Activated CD4-positive, alpha-beta T cell treated with anti-CD3 and anti-CD28 coated beads, Interleukin-2, amount 50 U/mL, for 48 hours (primary cell): Measurements from ENCODE around the gene SPRED1.

ENCODE experiments used
- DNase-seq, 2 experiments: peaks; one replicate each; pipeline ENCODE4 v3.0.0-alpha.2; 2020

SPRED1 gene

GRCh38 chr15:38285456-38285855, 32.8 kb downstream of the SPRED1 start:
- no peak for DNase-seq

DNA sequence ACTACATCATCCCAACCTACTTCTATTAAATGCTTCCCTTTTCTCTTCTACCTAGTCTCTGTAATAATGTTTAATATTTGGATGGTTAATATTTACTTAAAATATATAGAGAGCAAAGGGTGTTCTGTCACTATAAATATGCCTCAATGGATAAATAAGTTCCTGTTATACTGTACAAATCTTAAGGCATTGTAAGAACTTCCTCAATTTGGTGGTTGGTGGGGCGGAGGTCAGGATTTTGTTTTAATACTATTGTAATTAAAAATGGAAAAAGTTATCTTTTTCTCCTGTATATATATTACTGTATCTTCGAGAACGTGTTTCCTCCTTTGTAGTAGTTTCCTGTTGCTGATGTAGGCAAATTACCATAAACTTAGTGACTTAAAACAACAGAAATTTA, 41.5 kb downstream of the SPRED1 start:
- no peak for DNase-seq

DNA sequence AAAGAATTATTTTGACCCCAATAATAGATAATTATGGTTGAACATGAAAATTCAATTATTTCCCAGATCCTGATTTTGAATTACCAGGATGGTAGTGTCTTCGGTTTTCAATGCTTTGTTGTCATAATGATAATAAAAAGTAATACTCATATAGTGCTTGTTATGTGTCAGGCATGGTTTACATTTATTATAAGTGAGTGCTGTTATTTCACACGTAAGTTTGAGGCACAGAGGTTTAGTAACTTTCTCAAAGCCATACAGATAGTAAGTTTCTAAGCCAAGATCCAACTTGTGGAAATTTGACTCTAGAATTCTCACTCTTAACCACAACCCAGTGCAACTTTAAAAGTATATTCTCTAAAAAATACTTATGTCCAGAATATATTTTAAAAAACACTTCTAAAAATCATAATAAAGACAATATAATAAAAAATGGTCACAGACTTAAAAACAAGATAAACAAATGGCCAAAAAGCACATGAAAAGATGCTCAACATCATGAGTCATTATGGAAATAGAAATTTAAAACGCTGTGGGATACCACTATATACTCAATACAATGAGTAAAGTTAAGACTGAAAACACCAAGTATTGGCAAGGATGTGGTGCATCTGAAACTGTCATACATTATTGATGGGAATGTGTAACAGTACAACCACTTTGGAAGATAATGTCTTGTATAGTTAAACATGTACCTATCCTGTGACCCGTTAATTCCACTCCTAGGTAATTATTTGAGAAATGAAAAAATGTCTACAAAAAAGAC, 45.2 kb downstream of the SPRED1 start:
- no peak for DNase-seq

GRCh38 chr15:38299216-38299615, 46.6 kb downstream of the SPRED1 start:
- DNase-seq = no peak

- DNase-seq = no peak
Observed at GRCh38 chr15:38300395-38300794, 47.8 kb downstream of the SPRED1 start.

DNA sequence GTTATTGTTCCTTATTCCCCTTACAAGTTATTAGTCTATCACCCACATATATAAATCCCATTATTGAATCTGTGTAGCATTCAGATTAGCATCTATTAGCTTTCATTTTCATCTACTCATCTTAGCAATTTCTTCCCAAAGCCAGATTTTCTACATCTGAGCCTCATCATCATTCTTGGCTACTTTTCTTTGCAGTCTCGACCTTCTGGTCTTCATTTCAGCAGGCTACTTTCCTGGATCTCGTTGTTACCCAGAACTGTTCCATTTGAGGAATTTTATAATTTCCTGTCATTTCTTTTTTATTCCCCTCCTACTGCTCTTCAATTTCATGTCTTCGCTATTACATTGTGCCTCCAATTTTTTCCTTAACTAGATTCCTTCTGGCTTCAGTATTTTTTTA, 51.8 kb downstream of the SPRED1 start:
- no peak for DNase-seq

DNA sequence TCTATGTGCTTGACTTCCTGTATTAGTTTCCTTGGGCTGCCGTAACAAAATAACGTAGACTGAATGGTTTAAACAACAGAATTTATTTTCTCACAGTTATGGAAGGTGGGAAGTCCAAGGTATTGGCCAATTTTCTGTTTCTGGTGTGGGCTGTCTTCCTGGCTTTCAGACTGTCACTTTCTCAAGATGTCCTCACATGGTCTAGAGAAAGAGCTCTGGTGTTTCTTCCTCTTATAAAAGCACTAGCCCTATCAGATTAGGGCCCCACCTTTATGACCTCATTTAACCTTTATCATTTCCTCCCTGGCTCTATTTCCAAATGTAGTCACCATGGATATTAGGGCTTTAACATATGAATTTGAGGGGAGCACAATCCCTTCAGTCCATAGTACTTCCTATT, 54.6 kb downstream of the SPRED1 start:
- DNase-seq = no peak

DNA sequence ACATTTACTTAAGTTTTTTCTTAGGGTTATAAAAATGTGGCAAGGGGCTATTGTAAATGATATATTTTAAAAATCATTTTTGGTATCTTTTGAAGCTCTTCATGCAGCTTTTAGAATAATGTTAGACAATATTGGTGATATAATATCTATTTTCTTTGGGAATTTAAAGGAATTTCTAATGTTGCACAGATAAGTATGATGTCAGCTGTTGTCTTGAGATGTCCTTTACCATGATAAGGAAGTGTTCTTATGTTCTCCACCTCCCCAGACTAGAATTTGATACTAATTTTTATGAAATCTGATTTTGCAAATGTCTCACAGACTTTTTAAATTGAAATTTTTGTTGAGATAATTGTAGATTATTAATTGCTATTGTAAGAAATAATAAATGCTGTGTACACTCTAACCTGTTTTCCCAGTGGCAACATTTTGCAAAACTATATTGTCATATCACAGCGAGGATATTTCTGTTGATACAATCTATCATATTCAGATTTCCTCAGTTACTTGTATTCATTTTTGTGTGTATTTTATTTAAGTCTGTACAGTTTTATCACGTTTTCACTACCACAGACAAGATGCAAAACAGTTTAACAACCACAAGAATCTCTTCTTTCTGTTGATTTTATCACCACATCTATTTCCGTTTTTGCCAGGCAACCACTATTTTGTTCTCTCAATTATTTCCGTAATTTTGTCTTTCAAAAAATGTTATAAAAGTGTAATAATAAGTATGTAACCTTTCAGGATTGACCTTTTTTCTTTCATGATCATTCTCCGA, 55.4 kb downstream of the SPRED1 start:
- no peak for DNase-seq

DNA sequence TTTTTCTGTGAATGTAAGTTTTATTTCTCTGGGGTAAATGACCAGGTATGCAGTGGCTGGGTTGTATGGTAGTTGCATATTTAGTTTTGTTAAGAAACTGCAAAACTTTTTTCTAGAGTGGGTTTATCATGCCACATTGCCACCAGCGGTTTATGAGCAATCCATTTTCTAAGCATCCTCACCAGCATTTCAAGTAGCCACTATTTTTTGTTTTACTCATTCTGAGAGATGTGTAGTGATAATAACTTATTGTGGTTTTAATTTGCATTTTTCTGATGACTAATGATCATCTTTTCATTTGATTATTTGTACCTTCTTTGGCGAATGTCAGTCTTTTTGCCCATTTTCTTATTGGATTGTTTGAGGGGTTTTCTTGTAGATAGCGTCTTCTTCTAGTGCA, 56.2 kb downstream of the SPRED1 start:
- peak in 1 of 2 experiments; percentile 1 for DNase-seq

- DNase-seq = no peak
Observed at GRCh38 chr15:38312190-38312589, 59.6 kb downstream of the SPRED1 start.

- no peak for DNase-seq
Observed at GRCh38 chr15:38316311-38316710, 63.7 kb downstream of the SPRED1 start.

DNA sequence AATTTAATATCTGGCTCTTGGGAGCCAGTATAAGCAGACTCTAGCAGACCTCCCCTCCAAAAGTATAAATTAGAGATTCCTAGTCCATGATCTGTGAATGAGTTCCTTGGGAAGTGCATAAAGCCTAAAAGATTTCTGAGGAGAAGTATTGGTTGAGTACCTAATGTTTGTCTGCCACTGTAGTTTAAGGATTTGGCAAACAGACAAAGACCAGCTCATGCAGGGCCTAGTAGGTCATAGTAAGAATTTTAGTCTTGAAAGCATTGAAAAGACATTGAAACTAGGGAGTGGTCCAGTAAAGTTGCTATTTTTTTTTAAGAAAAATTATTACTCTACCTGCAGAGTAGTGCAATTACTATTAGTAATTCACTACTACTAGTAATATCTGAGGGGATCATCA, 67.5 kb downstream of the SPRED1 start:
- DNase-seq = no peak

DNA sequence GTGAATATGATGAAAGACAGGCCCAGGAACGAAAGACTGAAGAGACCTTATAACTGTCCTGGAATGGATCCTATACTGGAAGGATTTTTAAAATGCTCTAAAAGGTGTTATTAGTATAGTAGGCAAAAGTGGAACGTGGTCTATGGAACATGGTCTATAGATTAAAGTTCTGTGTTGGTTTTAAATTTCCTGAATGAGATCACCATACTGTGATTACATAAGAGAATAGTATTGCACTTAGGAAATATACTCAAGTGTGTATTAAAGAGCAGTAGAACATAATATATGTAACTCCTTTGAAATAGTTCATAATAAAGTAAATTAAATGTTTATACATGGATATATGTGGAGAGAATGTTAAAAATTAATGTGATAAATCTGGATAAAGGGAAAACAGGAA, 68.2 kb downstream of the SPRED1 start:
- no peak for DNase-seq

DNA sequence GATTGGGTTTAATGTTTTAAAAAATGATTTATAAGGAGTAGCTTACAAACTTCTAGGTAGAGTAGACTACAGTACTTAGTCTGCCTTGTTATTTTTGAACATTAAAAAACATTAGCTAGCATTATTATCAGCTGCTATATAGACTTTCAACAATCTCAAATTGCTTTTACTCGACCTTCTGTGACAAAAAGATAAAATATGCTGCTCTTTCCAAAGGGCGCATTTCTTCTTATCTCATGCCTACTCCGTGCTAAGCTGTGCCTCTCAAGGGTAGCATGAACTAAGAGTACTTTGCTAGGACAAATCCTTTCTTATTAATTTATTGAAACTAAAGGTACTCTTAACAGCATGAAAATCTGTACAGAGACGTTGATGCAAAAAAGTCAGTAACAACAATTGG, 71.3 kb downstream of the SPRED1 start:
- no peak for DNase-seq

- DNase-seq = no peak
Observed at GRCh38 chr15:38324939-38325647, 72.5 kb downstream of the SPRED1 start.

DNA sequence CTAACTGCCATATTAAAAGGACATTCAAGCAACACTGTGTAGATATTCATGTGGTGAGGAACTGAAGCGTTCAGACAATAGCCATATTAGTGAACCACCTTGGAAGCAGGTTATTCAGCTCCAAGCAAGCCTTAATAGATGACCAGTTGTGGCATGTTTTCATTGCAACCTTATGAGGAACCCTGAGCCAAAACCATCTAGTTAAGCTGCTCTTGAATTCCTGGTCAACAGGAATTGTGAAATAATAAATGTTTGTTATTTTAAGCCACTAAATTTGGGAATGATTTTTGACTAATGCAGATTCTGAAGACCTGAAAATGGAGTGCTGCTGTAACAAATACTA, 73.0 kb downstream of the SPRED1 start:
- no peak for DNase-seq

GRCh38 chr15:38332711-38333110, 80.1 kb downstream of the SPRED1 start:
- DNase-seq = no peak

GRCh38 chr15:38335116-38335515, 82.5 kb downstream of the SPRED1 start:
- no peak for DNase-seq

- DNase-seq = no peak
Observed at GRCh38 chr15:38344351-38344750, 91.7 kb downstream of the SPRED1 start.

DNA sequence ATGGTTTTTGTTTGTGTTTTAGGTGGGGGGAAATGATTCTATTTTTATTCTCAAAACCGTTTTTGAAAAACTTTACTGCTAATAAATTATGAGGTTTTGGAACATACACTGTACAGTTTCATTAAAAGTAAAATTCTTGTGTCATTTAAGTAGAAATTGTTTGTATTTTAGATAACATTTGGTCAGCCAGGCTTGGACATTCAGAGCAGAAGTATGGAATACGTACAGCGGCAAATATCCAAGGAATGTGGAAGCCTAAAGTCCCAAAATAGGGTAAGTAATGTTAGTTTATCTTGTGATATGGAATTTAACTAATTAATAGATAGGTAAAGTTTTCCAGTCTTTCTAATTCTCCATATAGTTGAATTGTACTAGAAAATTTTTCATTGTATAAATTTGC, 96.6 kb downstream of the SPRED1 start:
- no peak for DNase-seq

DNA sequence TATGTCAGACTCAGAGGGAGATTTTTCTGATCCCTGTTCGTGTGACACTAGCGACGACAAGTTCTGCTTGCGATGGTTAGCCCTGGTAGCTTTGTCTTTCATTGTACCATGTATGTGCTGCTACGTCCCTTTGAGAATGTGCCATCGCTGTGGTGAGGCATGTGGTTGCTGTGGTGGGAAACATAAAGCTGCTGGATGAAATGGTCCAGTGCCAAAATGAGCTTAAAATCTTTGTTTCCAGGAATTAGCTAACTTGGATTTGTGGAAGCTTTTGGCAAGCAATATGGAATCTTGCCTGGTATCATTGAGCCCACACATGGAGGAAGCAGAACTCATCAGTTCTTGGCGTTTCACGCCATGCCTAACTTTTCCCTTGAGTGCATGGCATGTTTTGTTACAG, 98.8 kb downstream of the SPRED1 start:
- DNase-seq = no peak

GRCh38 chr15:38354315-38354929, 101.8 kb downstream of the SPRED1 start:
- DNase-seq = peak; percentile 45 to 61

DNA sequence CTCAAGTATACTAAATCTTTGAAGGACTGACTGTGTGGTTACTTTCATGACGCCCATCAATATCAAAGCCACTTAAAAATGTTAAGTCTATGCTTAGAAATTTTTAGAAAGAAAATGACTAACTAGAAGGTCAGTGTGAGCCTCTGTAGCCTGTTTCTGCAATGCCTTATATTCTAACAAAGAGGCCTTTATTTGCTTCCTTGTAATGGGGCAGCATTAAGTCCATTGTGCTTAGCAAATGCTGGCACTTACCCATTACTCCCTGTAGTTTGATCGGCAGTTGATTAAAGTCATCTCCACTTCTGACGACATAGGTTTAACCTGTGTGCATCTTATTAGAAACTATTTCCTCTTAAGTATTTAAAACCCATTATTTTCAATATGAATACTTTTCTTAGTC, 109.7 kb downstream of the SPRED1 start:
- DNase-seq = no peak

DNA sequence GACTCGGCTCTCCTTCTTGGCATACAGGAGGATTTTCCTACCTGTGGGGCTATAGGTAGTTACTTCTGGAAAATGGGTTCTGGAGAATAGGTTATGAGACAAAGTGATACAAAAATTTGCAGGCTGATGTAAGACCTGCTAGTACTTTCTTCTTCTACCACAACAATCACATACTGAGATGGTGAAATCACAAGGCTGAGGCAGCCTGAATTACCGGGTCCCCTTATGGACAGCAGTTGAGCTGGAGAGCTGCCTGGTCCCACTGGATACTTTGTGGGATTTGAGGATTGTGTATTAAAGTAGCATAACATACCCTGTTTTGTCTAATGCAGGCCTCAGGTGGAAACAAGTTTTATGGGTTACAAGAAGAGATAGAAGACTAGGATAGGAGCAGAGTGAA, 114.8 kb downstream of the SPRED1 start:
- DNase-seq = no peak
